HepG2 (cell line): ENCODE measurements around the gene CHRM5. TPM values are rescaled to one million over a fixed set of nuclear protein-coding genes. Genes with fewer than 3 reads are reported as not detected.

Experiments
- ASH2L ChIP-seq: fragments of 300-600, 200-600 bp; sonication (generic); IDR thresholded peaks from 2 replicates; pipeline ENCODE4 v1.7.0; 2017; ENCODE audit warnings: low read depth, mild to moderate bottlenecking, moderate library complexity, mixed read lengths, low read length; ENCODE audit not compliant: insufficient read length
- BRCA1 ChIP-seq: sonication (generic); formaldehyde crosslinking; IDR thresholded peaks from 2 replicates; pipeline ENCODE4 v1.4.0; 2020; ENCODE audit warnings: missing genetic modification reagents
- CAMTA2 ChIP-seq: sonication (generic); formaldehyde crosslinking; IDR thresholded peaks from 2 replicates; pipeline ENCODE4 v1.4.0; 2020; ENCODE audit warnings: mild to moderate bottlenecking, missing genetic modification reagents, borderline replicate concordance
- DMAP1 ChIP-seq: IDR thresholded peaks from 2 replicates; pipeline ENCODE4 v1.6.1; 2016
- EED ChIP-seq: sonication (generic); formaldehyde crosslinking; IDR thresholded peaks from 2 replicates; pipeline ENCODE4 v1.5.0; 2020; ENCODE audit warnings: mild to moderate bottlenecking, missing genetic modification reagents
- KLF9 ChIP-seq: IDR thresholded peaks from 2 replicates; pipeline ENCODE4 v1.6.1; 2016; ENCODE audit warnings: low read depth
- NFE2L2 ChIP-seq: fragments of 150-350 bp; IDR thresholded peaks from 2 replicates; pipeline ENCODE4 v1.6.1; 2014; ENCODE audit warnings: low read length
- NFKBIZ ChIP-seq: IDR thresholded peaks from 2 replicates; pipeline ENCODE4 v1.6.1; 2018; ENCODE audit warnings: missing genetic modification reagents, missing compliant biosample characterization
- NFYC ChIP-seq: IDR thresholded peaks from 2 replicates; pipeline ENCODE4 v1.6.1; 2016; ENCODE audit warnings: missing genetic modification reagents, missing compliant biosample characterization
- PHF8 ChIP-seq: sonication (generic); formaldehyde crosslinking; IDR thresholded peaks from 2 replicates; pipeline ENCODE4 v1.5.0; 2020; ENCODE audit warnings: missing genetic modification reagents
- POLR2G ChIP-seq: fragments of 200-400 bp; formaldehyde crosslinking; IDR thresholded peaks from 2 replicates; pipeline ENCODE4 v1.6.1; 2018; ENCODE audit warnings: mild to moderate bottlenecking, low read depth, low read length, moderate library complexity
- PRDM15 ChIP-seq: sonication (generic); formaldehyde crosslinking; IDR thresholded peaks from 2 replicates; pipeline ENCODE4 v1.4.0; 2020; ENCODE audit warnings: missing genetic modification reagents
- RFXANK ChIP-seq: IDR thresholded peaks from 2 replicates; pipeline ENCODE4 v1.6.1; 2016
- SATB2 ChIP-seq: sonication (generic); formaldehyde crosslinking; IDR thresholded peaks from 2 replicates; pipeline ENCODE4 v1.5.0; 2020; ENCODE audit warnings: missing genetic modification reagents
- SMC3 ChIP-seq: IDR thresholded peaks from 2 replicates; pipeline ENCODE4 v1.6.1; 2011; ENCODE audit warnings: low read length, improper control_type of control experiment
- SRF ChIP-seq: IDR thresholded peaks from 2 replicates; pipeline ENCODE4 v1.6.1; 2011; ENCODE audit warnings: mild to moderate bottlenecking, low read depth, low read length, moderate library complexity
- SSRP1 ChIP-seq: IDR thresholded peaks from 2 replicates; pipeline ENCODE4 v1.6.1; 2016; ENCODE audit warnings: control low read depth
- U2AF2 ChIP-seq: fragments of 200-400 bp; formaldehyde crosslinking; IDR thresholded peaks from 2 replicates; pipeline ENCODE4 v1.6.1; 2017; ENCODE audit warnings: low read depth, mild to moderate bottlenecking, low read length
- YEATS2 ChIP-seq: sonication (generic); formaldehyde crosslinking; IDR thresholded peaks from 2 replicates; pipeline ENCODE4 v1.4.0; 2020; ENCODE audit warnings: missing genetic modification reagents, borderline replicate concordance
- ZBTB33 ChIP-seq: sonication (generic); formaldehyde crosslinking; IDR thresholded peaks from 2 replicates; pipeline ENCODE4 v1.4.0; 2020; ENCODE audit warnings: missing genetic modification reagents
- ZNF235 ChIP-seq: sonication (generic); formaldehyde crosslinking; IDR thresholded peaks from 2 replicates; pipeline ENCODE4 v1.8.1; 2023; ENCODE audit warnings: mild to moderate bottlenecking, missing genetic modification reagents, borderline replicate concordance
- ZNF296 ChIP-seq: sonication (generic); formaldehyde crosslinking; conservative IDR thresholded peaks from 2 replicates; pipeline ENCODE4 v1.5.0; 2020; ENCODE audit warnings: mild to moderate bottlenecking, missing genetic modification reagents
- ZNF30 ChIP-seq: sonication (generic); formaldehyde crosslinking; IDR thresholded peaks from 2 replicates; pipeline ENCODE4 v1.5.0; 2020; ENCODE audit warnings: mild to moderate bottlenecking, missing genetic modification reagents
- ZNF44 ChIP-seq: sonication (generic); formaldehyde crosslinking; IDR thresholded peaks from 2 replicates; pipeline ENCODE4 v1.5.1; 2020; ENCODE audit warnings: mild to moderate bottlenecking, missing genetic modification reagents
- ZNF546 ChIP-seq: sonication (generic); formaldehyde crosslinking; conservative IDR thresholded peaks from 2 replicates; pipeline ENCODE4 v1.8.1; 2023; ENCODE audit warnings: mild to moderate bottlenecking, missing genetic modification reagents
- ZNF572 ChIP-seq: sonication (generic); formaldehyde crosslinking; IDR thresholded peaks from 2 replicates; pipeline ENCODE4 v1.5.1; 2020; ENCODE audit warnings: mild to moderate bottlenecking, missing genetic modification reagents
- ZNF589 ChIP-seq: sonication (generic); formaldehyde crosslinking; conservative IDR thresholded peaks from 2 replicates; pipeline ENCODE4 v1.8.0; 2022; ENCODE audit warnings: mild to moderate bottlenecking, moderate library complexity, missing genetic modification reagents
- ZNF713 ChIP-seq: sonication (generic); formaldehyde crosslinking; IDR thresholded peaks from 2 replicates; pipeline ENCODE4 v1.4.0; 2020; ENCODE audit warnings: mild to moderate bottlenecking, missing genetic modification reagents
- ZNF891 ChIP-seq: sonication (generic); formaldehyde crosslinking; IDR thresholded peaks from 2 replicates; pipeline ENCODE4 v1.5.0; 2020; ENCODE audit warnings: mild to moderate bottlenecking, missing genetic modification reagents
- polyA plus RNA-seq, 8 experiments: library from polyadenylated mRNA; depleted of rRNA in 3 of 8; stranded (reverse) in 7 of 8; unstranded in 1 of 8; fragments of >200 nt; fragmentation: Illumina TruSeq in 4 of 8; extraction: Trizol in 4 of 8; gene quantifications; 2 replicates each; pipeline versions ENCODE4 v1.2.1 to v1.2.3, GENCODE V29; 2011 to 2016; ENCODE audit warnings: low read depth in 4 of 8, missing spikeins in 1 of 8, mixed read lengths in 1 of 8; ENCODE audit not compliant: insufficient read depth in 1 of 8
- total RNA-seq, 5 experiments: library from RNA; depleted of rRNA; stranded (reverse); fragments of >200 nt; fragmentation: Illumina TruSeq; extraction: Trizol; gene quantifications; 2 replicates each; pipeline ENCODE4 v1.2.3, GENCODE V29; 2016; ENCODE audit warnings: low read depth in 1 of 5

CHRM5 gene
- total and polyA plus RNA-seq, 2 of the 13 experiments (the other 11 are each of a cell fraction or from before 2014, with no cell fraction given): not detected

- TF ChIP-seq CAMTA2 (CRISPR knock-in tag) (0 out of 2 replicates have a peak, but pooled peaks have one; percentile 25), NFYC (peak; percentile 89), PRDM15 (CRISPR knock-in tag) (0 out of 2 replicates have a peak, but pooled peaks have one; percentile 7), ZNF546 (CRISPR knock-in tag) (no peak), SSRP1 (CRISPR knock-in tag) (no peak), U2AF2 (no peak), BRCA1 (CRISPR knock-in tag) (no peak), ZNF572 (0 out of 2 replicates have a peak, but pooled peaks have one; percentile 67), ZNF713 (CRISPR knock-in tag) (no peak), SATB2 (no peak), ZNF296 (CRISPR knock-in tag) (no peak), SRF (peak; percentile 78), ZNF44 (peak; percentile 94), ASH2L (peak; percentile 85), NFKBIZ (no peak), NFE2L2 (no peak), PHF8 (CRISPR knock-in tag) (peak; percentile 94), SMC3 (no peak), EED (CRISPR knock-in tag) (no peak), DMAP1 (peak; percentile 72; the same call in 1 of the 2 replicates), ZNF30 (no peak), ZNF891 (CRISPR knock-in tag) (peak; percentile 31; the same call in 1 of the 2 replicates), ZNF235 (CRISPR knock-in tag) (no peak; the same call in 1 of the 2 replicates), POLR2G (peak; percentile 98), KLF9 (CRISPR knock-in tag) (no peak), YEATS2 (CRISPR knock-in tag) (peak; percentile 86), ZNF589 (CRISPR knock-in tag) (no peak; the same call in 1 of the 2 replicates), ZBTB33 (CRISPR knock-in tag) (no peak), RFXANK (no peak)
These were observed 133.3 kb downstream of the CHRM5 start, which contains the start of the genes EMC7 and PGBD4 (continued) for GRCh38 chr15:34101366-34102174.
